HG03432 (cell line): ENCODE measurements around the gene FAM200B.
"Not testable (repeated sequence)": the region's sequence is repeated elsewhere in the genome, so short reads cannot be mapped to it uniquely, and the experiment has no call there.

Source experiments
- ATAC-seq: cut with Tn5 transposase; IDR thresholded peaks from one replicate; pipeline ENCODE4 v1.9.1; 2021; ENCODE audit warnings: mild to moderate bottlenecking, moderate library complexity; ENCODE audit not compliant: unreplicated experiment

Gene FAM200B

DNA sequence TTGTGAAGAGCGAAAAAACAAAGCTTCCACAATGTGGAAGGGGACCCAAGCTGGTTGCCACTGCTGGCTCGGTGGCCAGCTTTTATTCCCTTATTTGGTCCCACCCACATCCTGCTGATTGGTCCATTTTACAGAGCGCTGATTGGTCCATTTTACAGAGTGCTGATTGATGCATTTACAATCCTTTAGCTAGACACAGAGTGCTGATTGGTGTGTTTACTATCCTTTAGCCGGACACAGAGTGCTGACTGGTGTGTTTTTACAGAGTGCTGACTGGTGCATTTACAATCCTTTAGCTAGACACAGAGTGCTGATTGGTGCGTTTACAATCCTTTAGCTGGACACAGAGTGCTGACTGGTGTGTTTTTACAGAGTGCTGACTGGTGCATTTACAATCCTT, 51.4 kb downstream of the FAM200B start:
- ATAC-seq, result not testable (repeated sequence)

DNA sequence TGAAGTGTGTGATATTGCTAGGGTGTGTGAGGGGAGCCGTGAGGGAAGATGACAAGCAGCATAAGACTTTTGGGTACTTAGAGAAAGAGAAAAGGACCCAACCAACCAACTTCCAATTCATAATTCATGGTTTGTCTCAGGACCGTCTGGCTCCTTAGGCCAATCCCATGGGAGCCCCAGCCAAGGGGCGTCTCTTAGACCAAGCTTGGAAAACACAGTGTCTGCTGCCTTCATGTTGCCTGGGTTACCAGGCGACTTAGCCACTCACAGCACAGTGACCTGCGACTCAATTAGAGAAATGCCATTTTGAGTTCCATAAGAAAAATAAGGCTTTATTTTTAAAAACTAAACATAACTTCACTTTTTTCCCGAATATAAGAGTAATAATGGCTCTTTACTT, 53.9 kb downstream of the FAM200B start:
- ATAC-seq, result no peak

DNA sequence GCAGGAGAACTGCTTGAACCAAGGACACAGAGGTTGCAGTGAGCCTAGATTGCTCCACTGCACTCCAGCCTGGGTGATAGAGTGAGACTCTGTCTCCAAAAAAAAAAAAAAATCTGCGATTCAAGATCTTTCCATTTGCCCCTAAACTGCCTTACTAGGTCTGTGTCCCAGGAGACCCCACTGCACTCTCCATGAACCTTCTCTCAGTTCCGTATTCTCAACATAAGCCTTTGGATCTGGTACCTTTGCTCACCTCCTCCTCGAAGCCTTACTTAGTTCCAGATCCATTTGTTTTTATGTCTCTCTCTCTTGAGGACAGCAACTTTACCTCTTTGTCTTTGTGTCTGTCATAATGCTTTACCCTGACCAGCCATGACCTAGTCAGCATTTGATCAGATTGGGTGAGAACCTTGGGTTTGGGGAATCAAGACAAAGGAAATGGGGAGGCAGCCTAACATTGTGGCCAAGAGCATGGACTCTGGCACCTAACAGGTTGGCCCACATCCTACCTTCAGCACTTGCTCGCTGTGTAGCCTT, 55.0 kb downstream of the FAM200B start:
- no peak for ATAC-seq

DNA sequence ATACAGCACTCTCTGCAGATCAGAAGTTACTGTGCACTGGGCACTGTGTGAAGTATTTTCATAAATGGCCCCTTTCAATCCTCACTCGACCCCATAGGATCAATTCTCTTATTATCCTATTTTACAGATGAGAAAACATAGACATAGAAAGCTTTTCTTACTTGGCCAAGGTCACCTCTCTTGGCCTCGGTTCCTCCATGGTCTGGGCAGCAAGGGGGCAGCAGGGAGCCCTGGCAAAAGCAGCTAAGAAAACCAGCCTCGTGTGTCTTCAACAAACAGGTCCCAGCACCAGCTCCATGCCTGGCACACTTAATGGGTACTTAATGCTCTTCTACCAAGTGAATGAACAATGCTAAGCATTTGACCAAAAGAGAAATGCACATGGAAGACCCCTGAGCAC, 55.6 kb downstream of the FAM200B start:
- ATAC-seq, result no peak

DNA sequence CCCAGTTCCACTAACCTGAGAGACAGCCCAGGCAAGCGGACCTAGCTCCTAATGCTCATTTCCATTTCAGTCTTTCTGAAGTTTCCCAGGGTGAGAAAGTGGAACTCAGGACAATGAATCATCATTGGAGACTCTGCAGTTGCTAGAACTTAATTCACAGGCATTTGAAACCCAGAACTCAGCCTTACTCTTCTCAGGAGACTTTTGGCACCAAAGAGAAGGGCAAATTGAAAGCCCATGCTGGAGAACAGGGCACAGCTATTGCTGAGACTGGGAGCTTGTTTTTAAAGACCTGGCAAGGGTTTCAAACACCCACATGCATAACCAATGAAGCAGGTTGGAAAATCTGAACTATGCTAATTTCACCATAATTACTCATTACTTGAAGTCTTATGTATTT, 57.2 kb downstream of the FAM200B start:
- ATAC-seq, result no peak
